CD4-positive, alpha-beta T cell treated with Interleukin-21 for 1 hour (primary cell): ENCODE measurements around the gene LRMDA.

Experiments used
- DNase-seq: peaks from one replicate; pipeline ENCODE4 v3.0.0-alpha.2; 2020

The LRMDA gene

GRCh38 chr10:75477680-75478079 is 46.3 kb downstream of the LRMDA start:
- DNase-seq: no peak

- no peak for DNase-seq
Observed at GRCh38 chr10:75480374-75480773, 49.0 kb downstream of the LRMDA start.

- DNase-seq: no peak
Observed at GRCh38 chr10:75483188-75483587, 51.8 kb downstream of the LRMDA start.

GRCh38 chr10:75484717-75485116 is 53.3 kb downstream of the LRMDA start:
- no peak for DNase-seq

DNA sequence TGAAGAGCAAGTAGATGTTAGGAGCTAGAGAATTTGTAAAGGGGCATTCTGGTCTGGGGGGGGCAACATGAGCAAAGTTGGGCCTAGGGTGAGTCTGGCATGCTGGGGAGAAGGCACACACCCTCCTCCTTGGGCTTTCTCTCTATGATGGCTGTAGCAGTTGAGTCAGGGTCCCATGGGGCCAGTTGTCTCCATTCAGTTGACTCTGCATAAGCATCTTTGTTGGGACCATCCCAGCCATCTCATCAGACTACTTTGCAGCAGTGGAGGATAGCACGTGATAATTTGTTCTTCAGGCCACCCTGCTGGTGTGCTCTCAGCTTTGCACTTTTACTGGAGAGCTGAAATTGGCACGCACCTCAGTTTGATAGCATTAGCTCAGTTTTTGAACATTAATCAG is 55.2 kb downstream of the LRMDA start:
- DNase-seq: no peak

DNA sequence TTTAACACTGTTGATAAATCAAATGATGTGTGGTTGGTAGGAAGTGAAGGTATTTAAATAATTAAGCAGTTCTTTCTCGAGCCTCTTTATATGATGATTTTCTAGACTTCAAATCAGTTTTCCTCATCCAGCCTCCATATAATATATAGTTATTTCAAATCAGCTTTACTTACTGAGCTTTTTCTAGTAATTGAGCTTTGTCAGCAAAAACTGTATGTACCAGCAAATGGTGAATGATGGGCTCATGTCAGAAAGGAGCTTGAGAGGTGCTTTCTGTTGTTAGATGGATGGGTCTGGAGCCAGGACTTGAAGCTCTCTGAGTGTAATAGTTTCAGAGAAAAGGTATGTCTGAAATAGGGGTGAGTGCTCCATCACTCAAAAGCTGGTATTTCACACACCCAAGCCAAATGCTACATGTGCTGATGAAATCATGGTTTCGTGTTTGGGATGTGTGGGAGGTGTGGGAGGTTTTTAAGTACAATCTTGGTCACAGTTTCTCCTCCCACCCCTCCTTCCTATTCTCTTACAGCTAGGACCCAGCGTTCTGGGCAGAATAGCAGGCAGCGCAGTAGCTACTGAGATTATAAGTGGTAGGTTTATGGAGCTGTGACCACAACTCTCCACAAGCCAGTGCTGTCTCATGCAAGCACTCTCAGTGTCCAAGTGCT is 55.8 kb downstream of the LRMDA start:
- DNase-seq: no peak

GRCh38 chr10:75487755-75488125 is 56.3 kb downstream of the LRMDA start:
- DNase-seq: no peak

GRCh38 chr10:75492173-75492925 is 60.9 kb downstream of the LRMDA start:
- DNase-seq: no peak

GRCh38 chr10:75493464-75493863 is 62.0 kb downstream of the LRMDA start:
- DNase-seq: no peak

DNA sequence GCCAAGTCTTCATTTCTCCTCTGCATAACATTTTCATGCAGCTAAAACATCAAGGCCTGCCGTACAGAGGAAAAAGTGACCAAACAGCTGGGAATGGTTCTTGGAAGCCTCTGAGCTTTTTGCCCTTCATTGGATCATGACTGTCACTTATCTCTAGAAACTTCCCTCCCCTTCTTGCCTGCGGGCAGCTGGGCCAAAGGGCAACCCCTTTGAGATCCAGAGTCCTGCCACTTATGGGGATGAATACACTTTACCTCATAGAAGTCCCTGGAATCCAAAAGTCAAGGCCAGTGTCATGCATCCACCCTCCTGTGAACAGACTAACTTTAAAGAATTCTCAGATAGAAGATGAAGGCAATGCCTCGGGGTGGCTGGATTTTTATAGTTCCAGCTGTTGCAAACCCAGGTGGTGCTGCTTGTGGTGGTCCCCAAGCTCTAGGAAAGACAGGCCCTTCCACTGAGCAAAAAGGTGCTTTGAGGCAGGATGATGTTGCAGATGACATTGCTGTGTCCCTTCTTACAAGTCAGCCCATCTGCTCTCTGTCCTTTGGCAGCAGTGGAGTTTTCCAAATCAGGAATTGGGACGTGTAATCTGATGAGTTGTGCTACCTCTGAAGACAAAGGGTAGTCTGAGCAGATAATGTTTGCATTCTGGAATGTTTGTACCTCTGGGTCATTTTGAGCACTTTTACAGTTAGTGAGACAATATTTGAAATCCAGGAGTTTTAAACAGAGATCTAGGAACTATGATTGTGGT is 64.2 kb downstream of the LRMDA start:
- no peak for DNase-seq

DNA sequence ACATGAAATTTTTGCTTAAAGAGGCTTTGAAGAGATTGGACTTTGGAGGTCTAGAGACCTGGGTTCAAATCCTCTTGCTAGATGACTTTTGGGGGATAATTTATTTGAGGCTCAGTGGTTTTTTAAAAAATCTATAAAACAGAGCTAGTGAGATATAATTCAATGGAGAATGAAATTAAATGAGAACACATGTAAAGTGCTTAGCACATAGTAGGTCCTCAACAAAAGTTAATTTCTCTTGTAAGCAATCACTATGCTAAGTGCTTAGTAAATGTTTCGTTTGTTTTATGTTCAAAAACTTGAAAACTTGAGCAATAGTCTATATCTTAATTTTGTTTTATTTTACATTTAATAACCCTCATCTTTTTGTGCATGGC is 64.8 kb downstream of the LRMDA start:
- DNase-seq: no peak

DNA sequence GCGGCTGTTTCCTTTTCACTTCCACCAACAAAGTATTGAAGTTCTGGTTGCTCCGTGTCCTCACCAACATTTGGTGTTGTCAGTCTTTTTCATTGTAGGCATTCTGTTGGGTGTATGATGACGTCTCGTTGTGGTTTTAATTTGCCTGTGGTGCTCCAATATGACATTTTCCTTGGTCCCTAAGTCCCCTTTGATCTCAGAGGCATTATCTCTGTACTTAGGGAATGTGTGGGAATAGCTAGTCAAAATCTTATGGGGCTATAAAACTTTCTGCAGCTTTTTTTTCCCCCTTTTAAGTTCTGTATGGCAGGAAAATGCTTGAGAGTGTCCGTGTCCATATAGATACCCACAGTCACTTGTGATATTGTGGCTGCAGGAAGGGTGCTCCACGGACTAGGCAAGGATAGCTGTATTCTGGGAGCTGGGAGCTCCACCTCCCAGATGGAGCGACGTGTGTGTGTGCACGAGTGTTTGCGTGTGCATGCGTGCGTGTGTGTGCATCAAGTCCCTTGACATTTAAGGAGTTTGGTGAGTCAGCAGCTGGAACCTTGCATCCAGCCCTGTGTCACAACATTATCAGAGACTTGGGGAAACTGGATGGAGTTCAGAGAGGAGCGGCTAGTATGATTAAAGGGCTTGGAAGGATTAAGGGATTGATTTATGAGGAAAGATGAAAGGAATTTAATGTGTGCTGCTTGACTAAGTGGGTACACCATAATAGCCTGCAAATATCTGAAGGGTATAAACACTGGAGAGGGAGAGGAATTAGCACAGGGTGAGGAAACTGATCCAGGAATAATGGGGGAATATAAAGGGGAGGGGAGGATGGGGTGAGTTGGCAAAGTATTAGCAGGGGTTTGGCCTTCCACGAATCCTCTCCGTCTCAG is 66.8 kb downstream of the LRMDA start:
- no peak for DNase-seq

DNA sequence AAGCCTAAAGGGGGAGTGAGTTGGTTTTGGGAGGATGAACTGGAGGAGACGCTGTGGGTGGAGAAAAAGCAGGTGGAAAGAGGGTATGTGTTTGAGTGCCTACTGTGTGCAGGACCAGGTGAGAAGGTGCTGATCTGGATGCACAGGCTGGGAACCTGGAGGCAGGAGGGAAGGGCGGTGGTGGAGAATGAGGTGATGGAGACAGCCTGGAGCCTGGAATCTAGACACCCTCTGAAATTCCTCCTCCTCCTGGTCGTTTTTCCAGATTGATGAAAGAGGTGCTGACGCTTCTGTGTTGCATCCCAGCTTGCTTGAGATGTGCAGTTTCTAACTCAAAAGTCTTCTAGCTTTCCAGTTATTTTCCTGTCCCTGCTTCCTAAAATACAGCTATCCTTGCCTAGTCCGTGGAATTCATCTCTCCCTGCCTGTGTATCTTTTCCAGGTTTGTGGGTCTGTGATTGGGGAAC is 67.5 kb downstream of the LRMDA start:
- no peak for DNase-seq

DNA sequence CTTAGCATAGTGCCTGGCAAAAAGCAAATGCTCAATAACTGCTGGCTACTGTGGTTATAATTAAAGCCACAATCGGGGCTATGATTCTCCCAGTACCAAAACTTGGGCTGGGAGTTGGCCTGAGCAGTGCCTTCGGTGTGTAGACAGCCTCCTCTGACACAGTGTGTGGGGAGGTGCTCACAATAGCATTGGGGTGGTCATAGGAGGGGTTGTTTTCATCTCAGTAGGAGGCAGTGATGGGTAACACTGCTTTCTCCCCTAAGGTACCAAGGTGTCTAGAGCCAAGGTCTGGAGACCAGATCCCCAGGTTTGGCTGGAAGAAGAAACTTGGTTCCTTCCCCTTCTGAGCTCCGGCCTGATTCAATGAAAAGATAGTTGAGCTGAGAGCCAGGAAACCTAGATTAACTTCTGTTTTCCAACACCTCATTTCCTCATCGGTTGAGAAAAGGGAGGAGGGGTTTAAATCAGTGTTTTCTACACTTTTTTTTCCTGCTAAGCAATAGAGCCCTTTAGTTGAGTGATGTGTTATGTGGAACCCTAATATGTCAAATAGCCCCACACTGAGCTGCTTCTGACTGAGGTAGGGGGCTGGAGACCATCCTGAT is 68.2 kb downstream of the LRMDA start:
- no peak for DNase-seq

GRCh38 chr10:75502389-75502788 is 71.0 kb downstream of the LRMDA start:
- DNase-seq: no peak

GRCh38 chr10:75502838-75503237 is 71.4 kb downstream of the LRMDA start:
- no peak for DNase-seq

DNA sequence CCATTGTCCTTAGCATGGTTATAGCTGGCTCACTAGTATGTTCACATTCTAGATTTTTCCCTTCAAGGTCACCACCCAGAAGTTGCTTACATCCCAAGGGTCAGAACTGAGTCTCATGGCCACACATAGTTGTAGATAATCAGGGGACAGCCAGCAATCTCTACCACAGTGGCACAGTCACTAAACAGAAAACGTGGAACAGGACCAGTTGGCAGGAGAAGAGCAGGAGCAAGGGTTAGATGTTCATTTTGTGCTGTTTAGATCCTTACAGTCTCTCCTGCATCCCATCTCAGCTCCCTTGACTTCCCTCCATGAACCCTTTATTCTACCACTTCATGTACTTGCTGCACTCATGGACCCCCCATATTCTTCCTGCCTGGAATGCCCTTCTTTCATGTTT is 73.9 kb downstream of the LRMDA start:
- no peak for DNase-seq

- DNase-seq: no peak
Observed at GRCh38 chr10:75505840-75506506, 74.5 kb downstream of the LRMDA start.

DNA sequence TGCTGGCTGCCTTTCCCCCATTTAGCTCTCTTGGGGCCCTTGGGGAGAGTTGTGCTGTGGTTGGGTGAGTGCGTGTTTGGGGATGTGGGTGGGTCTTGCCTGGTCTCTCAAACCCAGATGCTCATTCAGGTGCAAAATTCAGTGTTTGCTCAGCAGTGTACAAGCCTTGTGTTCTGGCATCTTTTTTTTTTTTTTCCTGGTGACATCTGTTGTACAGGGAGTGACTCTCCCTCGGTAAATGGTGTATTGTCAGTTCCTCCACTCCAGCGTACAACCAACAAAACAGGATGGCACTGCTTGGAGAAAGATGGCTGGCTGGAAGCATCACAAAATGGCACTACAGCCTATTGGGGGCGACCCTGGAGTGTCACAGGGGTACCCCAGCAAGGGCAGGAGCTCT is 75.5 kb downstream of the LRMDA start:
- DNase-seq: no peak

GRCh38 chr10:75507469-75507868 is 76.0 kb downstream of the LRMDA start:
- DNase-seq: no peak

- DNase-seq: no peak
Observed at GRCh38 chr10:75508239-75508813, 76.9 kb downstream of the LRMDA start.
